Measurements from ENCODE around the gene PRDX5.
A peak's percentile ranks its signal among the peaks of the same experiment; 100 is the strongest.

PRDX5 gene

DNA sequence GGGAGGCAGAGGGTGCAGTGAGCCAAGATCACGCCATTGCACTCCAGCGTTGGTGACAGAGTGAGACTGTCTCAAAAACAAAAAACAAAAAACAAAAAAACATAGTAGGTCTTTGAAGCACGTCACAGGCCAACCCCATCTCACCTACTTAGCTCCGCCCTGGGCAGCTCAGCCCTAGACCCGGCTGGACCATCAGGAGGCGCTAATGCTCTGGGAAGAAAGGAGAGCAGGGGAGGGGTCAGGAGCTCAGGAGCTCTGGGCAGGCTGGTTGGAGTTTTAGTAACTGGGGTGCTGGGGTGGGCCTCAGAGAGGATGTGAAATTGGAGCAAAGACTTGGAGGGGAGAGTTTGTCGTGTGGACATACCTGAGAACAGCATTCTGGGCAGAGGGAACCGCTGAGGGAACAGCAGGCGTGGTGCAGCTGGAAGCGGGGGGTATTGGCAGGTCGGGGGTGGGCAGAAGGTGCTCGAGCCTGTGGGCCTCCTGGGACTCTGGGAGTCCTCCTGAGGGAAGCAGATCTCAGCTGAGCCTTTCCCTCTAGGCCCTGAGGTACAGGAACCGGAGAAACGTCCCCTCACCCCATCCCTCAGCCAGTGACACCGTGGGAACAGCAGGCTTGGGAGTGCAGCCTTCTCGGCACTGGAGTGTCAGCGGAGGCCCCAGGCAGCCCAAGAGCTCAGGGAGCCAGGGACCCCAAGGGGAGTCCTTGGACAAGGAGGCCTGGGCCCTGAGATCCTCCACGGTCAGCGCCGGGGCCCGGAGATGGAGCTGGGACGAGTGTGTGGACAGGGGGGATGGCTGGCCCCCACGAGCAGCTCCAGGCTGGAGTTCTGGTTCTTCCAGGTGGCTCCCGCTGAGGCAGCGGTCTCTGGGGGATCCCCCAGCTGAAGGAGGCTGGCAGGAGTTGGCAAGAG lies 38.8 kb downstream of the PRDX5 start:
- no peak for DNase-seq (ENCODE audit: low read depth)
- no peak overlapping the region for H3K4me3 ChIP-seq (ENCODE audit: low read depth, low read length)
- TF ChIP-seq, protein P1, sequence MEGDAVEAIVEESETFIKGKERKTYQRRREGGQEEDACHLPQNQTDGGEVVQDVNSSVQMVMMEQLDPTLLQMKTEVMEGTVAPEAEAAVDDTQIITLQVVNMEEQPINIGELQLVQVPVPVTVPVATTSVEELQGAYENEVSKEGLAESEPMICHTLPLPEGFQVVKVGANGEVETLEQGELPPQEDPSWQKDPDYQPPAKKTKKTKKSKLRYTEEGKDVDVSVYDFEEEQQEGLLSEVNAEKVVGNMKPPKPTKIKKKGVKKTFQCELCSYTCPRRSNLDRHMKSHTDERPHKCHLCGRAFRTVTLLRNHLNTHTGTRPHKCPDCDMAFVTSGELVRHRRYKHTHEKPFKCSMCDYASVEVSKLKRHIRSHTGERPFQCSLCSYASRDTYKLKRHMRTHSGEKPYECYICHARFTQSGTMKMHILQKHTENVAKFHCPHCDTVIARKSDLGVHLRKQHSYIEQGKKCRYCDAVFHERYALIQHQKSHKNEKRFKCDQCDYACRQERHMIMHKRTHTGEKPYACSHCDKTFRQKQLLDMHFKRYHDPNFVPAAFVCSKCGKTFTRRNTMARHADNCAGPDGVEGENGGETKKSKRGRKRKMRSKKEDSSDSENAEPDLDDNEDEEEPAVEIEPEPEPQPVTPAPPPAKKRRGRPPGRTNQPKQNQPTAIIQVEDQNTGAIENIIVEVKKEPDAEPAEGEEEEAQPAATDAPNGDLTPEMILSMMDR (IDR thresholded peaks at IDR 0.05; ENCODE audit: control insufficient read depth, extremely low read depth, insufficient read depth), result peak; percentile 77

DNA sequence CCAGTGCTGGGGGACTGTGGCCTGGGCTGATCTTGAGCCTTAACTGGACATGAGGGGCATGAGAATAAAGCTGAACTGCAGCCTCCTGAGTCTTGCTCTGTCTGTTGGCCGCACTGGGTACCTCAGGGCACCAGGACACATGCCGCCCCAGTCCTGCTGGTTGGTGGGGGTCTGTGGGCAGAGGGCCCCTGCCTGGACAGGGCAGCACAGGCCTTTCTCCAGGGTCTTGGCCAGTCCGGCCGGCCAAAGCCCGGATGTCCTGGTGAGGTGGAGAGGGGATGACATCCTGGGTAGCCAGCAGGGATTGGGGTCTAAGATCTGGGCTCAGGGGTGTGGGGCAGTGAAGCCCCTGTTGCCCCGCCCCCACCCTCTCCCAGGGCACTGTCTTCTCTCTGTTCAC lies 39.5 kb downstream of the PRDX5 start:
- TF ChIP-seq, protein P1 (IDR thresholded peaks at IDR 0.05; ENCODE audit: control insufficient read depth, extremely low read depth, insufficient read depth), result no peak

DNA sequence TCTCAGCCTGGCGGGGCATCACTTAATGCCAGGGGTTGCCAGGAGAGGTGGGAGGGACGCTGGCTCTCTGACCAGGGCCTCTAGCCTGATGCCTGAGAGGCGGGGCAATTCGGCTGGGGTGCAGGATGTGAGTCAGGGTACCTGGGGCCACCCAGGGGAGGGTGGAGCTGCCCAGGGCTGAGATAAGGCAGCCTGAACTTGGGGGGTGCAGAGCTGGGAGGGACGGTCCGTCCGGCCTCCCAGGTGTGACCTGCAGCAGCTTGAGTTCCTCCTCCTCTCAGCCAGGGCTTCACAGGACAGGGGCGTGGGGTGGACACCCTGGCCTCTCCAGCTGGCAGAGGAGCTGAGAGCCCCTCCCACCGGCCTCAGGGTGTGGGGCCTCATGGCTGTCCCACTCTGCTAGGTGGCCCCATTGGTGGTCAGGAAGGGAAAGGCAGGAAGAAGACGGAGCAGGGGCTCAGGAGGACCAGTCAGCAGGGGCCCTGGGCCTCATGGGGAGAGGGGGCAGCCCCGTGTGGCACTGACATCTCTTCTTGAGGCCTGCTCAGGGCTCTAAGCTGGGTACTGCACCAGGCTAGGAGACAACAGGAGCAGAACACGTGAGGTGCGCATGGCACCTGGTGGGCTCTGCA lies 40.1 kb downstream of the PRDX5 start:
- DNase-seq (ENCODE audit: low read depth), result no peak
- peak overlapping the region; percentile 70 for H3K4me3 ChIP-seq (ENCODE audit: low read depth, low read length)

More for the DNA sequence above, 39.5 kb downstream of the PRDX5 start:
- H3K4me3 ChIP-seq (ENCODE audit: low read depth, low read length), result no peak overlapping the region
- no peak for DNase-seq (ENCODE audit: low read depth)

DNA sequence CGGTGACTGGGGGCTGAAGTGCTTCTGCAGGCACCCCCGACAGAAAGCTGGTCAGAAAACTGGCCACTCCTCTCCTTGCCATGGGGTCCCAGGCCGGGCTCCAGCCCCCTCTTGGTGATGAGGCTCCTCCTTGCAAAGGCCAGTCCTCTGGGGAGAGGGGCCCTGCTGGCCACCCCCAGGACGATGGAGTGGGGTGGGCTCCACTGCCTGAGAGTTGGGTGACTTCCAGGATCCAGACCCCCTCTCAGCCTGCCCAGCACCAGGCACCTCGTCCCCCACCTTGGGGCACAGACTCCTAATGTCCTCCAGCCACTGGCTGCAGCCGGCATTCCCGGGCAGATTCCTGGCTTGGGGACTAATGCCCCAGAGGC lies 40.6 kb downstream of the PRDX5 start:
- no peak for DNase-seq (ENCODE audit: low read depth)
- TF ChIP-seq, protein P1 (IDR thresholded peaks at IDR 0.05; ENCODE audit: control insufficient read depth, extremely low read depth, insufficient read depth), result no peak

More for the DNA sequence above, 40.1 kb downstream of the PRDX5 start:
- TF ChIP-seq, protein P1 (IDR thresholded peaks at IDR 0.05; ENCODE audit: control insufficient read depth, extremely low read depth, insufficient read depth), result no peak

DNA sequence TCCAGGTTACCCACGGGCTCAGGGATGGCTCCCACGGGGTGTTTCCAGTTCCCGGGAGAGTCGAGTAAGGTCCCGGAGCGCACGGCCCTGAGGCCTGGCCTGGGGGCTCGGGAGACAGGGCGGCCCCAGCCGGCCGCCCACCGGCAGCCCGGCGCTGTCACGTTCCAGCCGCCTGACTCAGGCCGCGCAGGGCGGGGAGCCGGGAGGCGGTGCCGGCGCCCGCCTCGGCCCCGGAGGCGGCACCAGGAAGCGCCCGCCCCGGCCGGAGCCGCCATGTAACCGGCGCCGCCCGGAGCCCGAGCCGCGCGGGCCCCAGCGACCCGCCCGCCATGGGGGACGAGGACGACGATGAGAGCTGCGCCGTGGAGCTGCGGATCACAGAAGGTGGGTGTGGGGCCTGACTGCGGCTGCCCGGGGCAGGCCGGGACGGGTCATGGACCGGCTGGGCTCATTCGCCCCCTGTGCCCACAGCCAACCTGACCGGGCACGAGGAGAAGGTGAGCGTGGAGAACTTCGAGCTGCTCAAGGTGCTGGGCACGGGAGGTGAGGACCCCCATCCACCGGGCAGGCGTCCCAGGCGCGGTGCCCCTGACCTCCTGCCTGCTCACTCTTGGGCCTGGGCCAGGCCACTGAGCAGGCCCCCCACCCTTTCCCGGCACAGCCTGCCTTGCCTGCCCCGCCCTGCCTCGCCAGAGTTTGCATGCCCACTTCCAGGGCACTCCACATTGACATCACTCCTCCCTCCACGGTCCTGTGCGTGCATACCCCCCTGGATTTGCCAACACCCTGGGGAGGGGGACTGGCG lies 41.2 kb downstream of the PRDX5 start, which contains the start of gene RPS6KA4:
TSS of gene RPS6KA4 (plus strand) at position 256 of the 805 bp plus-strand sequence. CDS start at position 330, 74 bp downstream.
- H3K4me3 ChIP-seq (ENCODE audit: low read depth, low read length), result peak within 1 kb of the TSS; percentile 70
- TF ChIP-seq, protein P1 (IDR thresholded peaks at IDR 0.05; ENCODE audit: control insufficient read depth, extremely low read depth, insufficient read depth), result no peak
- no peak for DNase-seq (ENCODE audit: low read depth)

More for the DNA sequence above, 40.6 kb downstream of the PRDX5 start:
- peak overlapping the region; percentile 70 for H3K4me3 ChIP-seq (ENCODE audit: low read depth, low read length)

DNA sequence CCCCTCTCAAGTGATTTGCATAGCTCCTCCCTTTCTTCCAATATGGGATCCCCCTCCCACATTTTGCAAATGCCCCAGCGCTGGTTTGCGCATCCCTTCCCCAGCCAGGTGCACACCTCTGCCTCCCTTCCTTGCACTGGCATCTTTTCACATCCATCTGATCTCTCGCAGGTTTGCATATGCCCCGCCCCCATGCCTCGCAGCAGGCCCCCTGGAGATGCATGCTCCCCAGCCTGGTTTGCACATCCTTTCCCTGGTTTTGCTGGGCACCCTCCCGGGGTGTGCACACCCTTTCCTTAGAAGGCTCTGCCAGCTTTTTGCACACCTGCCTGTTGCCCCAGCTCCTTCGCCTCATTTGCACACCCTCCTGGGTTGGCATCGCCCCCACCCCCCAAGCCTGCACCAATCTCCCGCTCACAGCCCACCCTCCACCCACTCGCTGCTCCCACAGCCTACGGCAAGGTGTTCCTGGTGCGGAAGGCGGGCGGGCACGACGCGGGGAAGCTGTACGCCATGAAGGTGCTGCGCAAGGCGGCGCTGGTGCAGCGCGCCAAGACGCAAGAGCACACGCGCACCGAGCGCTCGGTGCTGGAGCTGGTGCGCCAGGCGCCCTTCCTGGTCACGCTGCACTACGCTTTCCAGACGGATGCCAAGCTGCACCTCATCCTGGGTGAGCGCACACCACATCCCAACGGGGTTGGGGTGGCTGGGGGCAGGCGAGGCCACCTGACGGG lies 42.0 kb downstream of the PRDX5 start:
- peak; percentile 21 for DNase-seq (ENCODE audit: low read depth)
- peak overlapping the region; percentile 70 for H3K4me3 ChIP-seq (ENCODE audit: low read depth, low read length)

More for the DNA sequence above, 42.0 kb downstream of the PRDX5 start:
- TF ChIP-seq, protein P1 (IDR thresholded peaks at IDR 0.05; ENCODE audit: control insufficient read depth, extremely low read depth, insufficient read depth), result peak; percentile 75
